Loucy (cell line): ENCODE measurements around the gene CREBL2.
"Not testable (repeated sequence)": the region's sequence is repeated elsewhere in the genome, so short reads cannot be mapped to it uniquely, and the experiment has no call there.

Experiments used
- H2AFZ ChIP-seq: fragments of 200-600 bp; sonication (generic); 2 replicates; pipeline ENCODE4 v1.6.0; 2016; ENCODE audit warnings: antibody characterized with exemption, mild to moderate bottlenecking, low read length, moderate library complexity
- H3F3A ChIP-seq: fragments of 200-600 bp; 2 replicates; pipeline ENCODE4 v1.6.0; 2016; ENCODE audit warnings: antibody characterized with exemption, low read depth, mild to moderate bottlenecking
- H3K27me3 ChIP-seq: fragments of 200-600 bp; sonication (generic); 2 replicates; pipeline ENCODE4 v1.6.1; 2014; ENCODE audit warnings: low read length, mild to moderate bottlenecking; ENCODE audit not compliant: insufficient read depth, poor library complexity, severe bottlenecking
- H3K36me3 ChIP-seq: fragments of 200-600 bp; sonication (generic); 2 replicates; pipeline ENCODE4 v1.6.1; 2016; ENCODE audit warnings: low read length; ENCODE audit not compliant: insufficient read depth
- H3K4me1 ChIP-seq: fragments of 200-600 bp; sonication (generic); 2 replicates; pipeline ENCODE4 v1.5.1; 2014; ENCODE audit warnings: low read length, mild to moderate bottlenecking; ENCODE audit not compliant: insufficient read depth, poor library complexity, severe bottlenecking
- H3K4me2 ChIP-seq: fragments of 200-600 bp; sonication (generic); 2 replicates; pipeline ENCODE4 v1.6.0; 2014; ENCODE audit warnings: antibody characterized with exemption, low read length, low read depth, mild to moderate bottlenecking; ENCODE audit not compliant: poor library complexity, severe bottlenecking
- H3K4me3 ChIP-seq: fragments of 200-600 bp; sonication (generic); 2 replicates; pipeline ENCODE4 v1.5.1; 2014; ENCODE audit warnings: low read length, mild to moderate bottlenecking, mixed read lengths; ENCODE audit not compliant: poor library complexity, severe bottlenecking
- H3K79me2 ChIP-seq: fragments of 200-600 bp; sonication (generic); 2 replicates; pipeline ENCODE4 v1.6.1; 2014; ENCODE audit warnings: low read length; ENCODE audit not compliant: insufficient read depth
- H3K9ac ChIP-seq: fragments of 200-600 bp; sonication (generic); 2 replicates; pipeline ENCODE4 v1.6.0; 2014; ENCODE audit warnings: mild to moderate bottlenecking, low read depth, low read length, moderate library complexity; ENCODE audit not compliant: poor library complexity, severe bottlenecking
- H3K9me2 ChIP-seq: fragments of 200-600 bp; sonication (generic); replicated peaks from 2 replicates; pipeline ENCODE4 v1.6.1; 2016; ENCODE audit warnings: low read depth, low read length, mixed read lengths
- H3K9me3 ChIP-seq: fragments of 200-600 bp; sonication (generic); 2 replicates; pipeline ENCODE4 v1.6.1; 2014; ENCODE audit warnings: mild to moderate bottlenecking, antibody characterized with exemption, low read length, low read depth; ENCODE audit not compliant: insufficient read depth
- H4K20me1 ChIP-seq: fragments of 200-600 bp; sonication (generic); 2 replicates; pipeline ENCODE4 v1.6.0; 2014; ENCODE audit warnings: antibody characterized with exemption, low read length, mild to moderate bottlenecking; ENCODE audit not compliant: insufficient read depth, poor library complexity, severe bottlenecking
- EZH2phosphoT487 ChIP-seq: fragments of 200-600 bp; IDR thresholded peaks from 2 replicates; pipeline ENCODE4 v1.6.1; 2018; ENCODE audit warnings: antibody characterized with exemption, mild to moderate bottlenecking, moderate library complexity, borderline replicate concordance
- TF ChIP-seq, protein P1 (sequence below): fragments of 200-600 bp; sonication (generic); conservative IDR thresholded peaks from 2 replicates; pipeline ENCODE4 v1.5.1; 2014; ENCODE audit warnings: mild to moderate bottlenecking, antibody characterized with exemption, low read length

Gene CREBL2

DNA sequence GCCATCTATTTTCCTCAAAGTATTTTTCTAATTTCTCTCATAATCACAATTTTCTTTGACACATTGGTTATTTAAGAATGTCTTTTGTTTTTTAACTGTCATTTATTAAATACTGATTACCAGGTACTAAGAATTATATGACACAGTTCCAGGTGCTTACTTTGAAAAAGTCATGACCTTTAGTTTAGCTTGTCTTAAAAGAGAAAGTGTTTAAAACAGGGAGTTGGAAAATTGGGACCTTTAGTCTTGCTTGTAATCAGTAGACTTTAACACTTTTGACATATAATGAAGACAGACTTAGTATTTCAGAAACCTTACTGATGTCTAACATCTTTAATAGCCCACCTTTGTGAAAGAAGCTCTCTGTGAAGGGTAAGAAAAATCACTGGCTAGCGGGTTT, 19.2 kb downstream of the CREBL2 start:
- Histone ChIP-seq H3K79me2 (no peaks in the 10 kb centered on the region), H2AFZ (no peak overlapping the region), H3K36me3 (no peaks in the 10 kb centered on the region), H3F3A (no peaks in the 10 kb centered on the region), H4K20me1 (no peaks in the 10 kb centered on the region), H3K4me1 (no peaks in the 10 kb centered on the region), H3K9me3 (no peaks in the 10 kb centered on the region), H3K27me3 (no peaks in the 10 kb centered on the region), H3K9ac (no peak overlapping the region), H3K4me3 (no peak overlapping the region), H3K4me2 (no peak overlapping the region), H3K9me2 (no peaks in the 10 kb centered on the region)
- TF ChIP-seq, protein P1, sequence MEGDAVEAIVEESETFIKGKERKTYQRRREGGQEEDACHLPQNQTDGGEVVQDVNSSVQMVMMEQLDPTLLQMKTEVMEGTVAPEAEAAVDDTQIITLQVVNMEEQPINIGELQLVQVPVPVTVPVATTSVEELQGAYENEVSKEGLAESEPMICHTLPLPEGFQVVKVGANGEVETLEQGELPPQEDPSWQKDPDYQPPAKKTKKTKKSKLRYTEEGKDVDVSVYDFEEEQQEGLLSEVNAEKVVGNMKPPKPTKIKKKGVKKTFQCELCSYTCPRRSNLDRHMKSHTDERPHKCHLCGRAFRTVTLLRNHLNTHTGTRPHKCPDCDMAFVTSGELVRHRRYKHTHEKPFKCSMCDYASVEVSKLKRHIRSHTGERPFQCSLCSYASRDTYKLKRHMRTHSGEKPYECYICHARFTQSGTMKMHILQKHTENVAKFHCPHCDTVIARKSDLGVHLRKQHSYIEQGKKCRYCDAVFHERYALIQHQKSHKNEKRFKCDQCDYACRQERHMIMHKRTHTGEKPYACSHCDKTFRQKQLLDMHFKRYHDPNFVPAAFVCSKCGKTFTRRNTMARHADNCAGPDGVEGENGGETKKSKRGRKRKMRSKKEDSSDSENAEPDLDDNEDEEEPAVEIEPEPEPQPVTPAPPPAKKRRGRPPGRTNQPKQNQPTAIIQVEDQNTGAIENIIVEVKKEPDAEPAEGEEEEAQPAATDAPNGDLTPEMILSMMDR, result no peak
- no peak for TF ChIP-seq EZH2phosphoT487

DNA sequence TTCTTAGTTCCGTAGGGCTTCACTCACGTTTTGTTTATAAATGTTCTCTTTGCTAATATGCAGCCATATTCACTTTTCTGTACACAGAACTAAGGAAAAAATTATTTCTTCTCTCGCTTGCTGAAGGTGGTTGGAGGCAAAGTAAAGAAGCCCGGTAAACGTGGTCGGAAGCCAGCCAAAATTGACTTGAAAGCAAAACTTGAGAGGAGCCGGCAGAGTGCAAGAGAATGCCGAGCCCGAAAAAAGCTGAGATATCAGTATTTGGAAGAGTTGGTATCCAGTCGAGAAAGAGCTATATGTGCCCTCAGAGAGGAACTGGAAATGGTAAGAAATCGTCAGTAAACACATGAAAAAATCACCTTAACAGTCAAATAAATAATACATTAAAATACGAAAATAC, 24.0 kb downstream of the CREBL2 start:
- H3K79me2 ChIP-seq, result no peaks in the 10 kb centered on the region
- H2AFZ ChIP-seq, result no peak overlapping the region
- no peaks in the 10 kb centered on the region for H3K4me1 ChIP-seq
- no peak overlapping the region for H3K4me2 ChIP-seq
- no peak for TF ChIP-seq EZH2phosphoT487
- TF ChIP-seq, protein P1, result no peak
- no peak overlapping the region for H3K4me3 ChIP-seq
- no peaks in the 10 kb centered on the region for H3K36me3 ChIP-seq
- H3K27me3 ChIP-seq, result no peaks in the 10 kb centered on the region
- H3K9me2 ChIP-seq, result no peaks in the 10 kb centered on the region
- no peaks in the 10 kb centered on the region for H3F3A ChIP-seq
- H3K9ac ChIP-seq, result no peak overlapping the region
- H3K9me3 ChIP-seq, result no peaks in the 10 kb centered on the region
- H4K20me1 ChIP-seq, result no peaks in the 10 kb centered on the region

DNA sequence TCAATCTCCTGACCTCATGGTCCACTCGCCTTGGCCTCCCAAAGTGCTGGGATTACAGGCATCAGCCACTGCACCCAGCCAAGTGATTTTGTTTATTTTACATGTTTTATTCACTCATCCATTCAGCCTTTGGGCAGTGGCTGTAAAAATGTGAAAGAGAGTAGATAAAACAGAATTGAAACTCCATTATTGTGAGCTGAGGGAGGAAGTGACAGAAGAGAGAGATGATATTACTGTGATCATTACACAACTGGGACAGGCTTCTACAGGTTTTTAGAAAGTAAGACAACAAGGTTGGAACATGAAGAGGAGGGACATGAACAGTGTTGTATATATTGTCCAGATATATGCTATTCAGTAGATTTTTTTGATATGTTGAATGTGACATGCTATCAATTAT, 25.0 kb downstream of the CREBL2 start:
- TF ChIP-seq EZH2phosphoT487, result no peak
- TF ChIP-seq, protein P1, result no peak
- H3K4me1 ChIP-seq, result no peaks in the 10 kb centered on the region
- H3K79me2 ChIP-seq, result no peaks in the 10 kb centered on the region
- no peak overlapping the region for H3K9ac ChIP-seq
- no peaks in the 10 kb centered on the region for H4K20me1 ChIP-seq
- H3K9me2 ChIP-seq, result no peaks in the 10 kb centered on the region
- H3K36me3 ChIP-seq, result no peaks in the 10 kb centered on the region
- no peaks in the 10 kb centered on the region for H3K9me3 ChIP-seq
- H2AFZ ChIP-seq, result no peak overlapping the region
- H3K4me2 ChIP-seq, result no peak overlapping the region
- no peaks in the 10 kb centered on the region for H3F3A ChIP-seq
- no peak overlapping the region for H3K4me3 ChIP-seq
- no peaks in the 10 kb centered on the region for H3K27me3 ChIP-seq

DNA sequence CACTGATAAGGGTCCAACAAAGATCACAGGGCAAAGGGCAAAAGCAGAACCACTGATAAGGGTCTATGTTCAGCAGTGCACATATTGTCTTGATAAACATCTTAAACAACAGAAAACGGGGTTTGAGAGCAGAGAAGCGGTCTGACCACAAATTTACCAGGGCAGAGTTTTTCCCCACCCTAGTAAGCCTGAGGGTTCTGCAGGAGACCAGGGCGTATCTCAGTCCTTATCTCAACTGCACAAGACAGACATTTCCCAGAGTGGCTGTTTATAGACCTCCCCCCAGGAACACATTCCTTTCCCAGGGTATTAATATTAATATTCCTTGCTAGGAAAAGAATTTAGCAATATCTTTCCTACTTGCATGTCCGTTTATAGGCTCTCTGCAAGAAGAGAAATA, 28.3 kb downstream of the CREBL2 start:
- H3K36me3 ChIP-seq, result not testable (repeated sequence)

More for the DNA sequence above, 28.3 kb downstream of the CREBL2 start:
- not testable (repeated sequence) for H3F3A ChIP-seq, H3K79me2 ChIP-seq, H3K4me3 ChIP-seq, H3K9me3 ChIP-seq, H2AFZ ChIP-seq, H4K20me1 ChIP-seq, H3K4me1 ChIP-seq, H3K27me3 ChIP-seq, H3K9ac ChIP-seq, H3K9me2 ChIP-seq, H3K4me2 ChIP-seq
